ENCODE data around the gene ZNF575.

Gene ZNF575

DNA sequence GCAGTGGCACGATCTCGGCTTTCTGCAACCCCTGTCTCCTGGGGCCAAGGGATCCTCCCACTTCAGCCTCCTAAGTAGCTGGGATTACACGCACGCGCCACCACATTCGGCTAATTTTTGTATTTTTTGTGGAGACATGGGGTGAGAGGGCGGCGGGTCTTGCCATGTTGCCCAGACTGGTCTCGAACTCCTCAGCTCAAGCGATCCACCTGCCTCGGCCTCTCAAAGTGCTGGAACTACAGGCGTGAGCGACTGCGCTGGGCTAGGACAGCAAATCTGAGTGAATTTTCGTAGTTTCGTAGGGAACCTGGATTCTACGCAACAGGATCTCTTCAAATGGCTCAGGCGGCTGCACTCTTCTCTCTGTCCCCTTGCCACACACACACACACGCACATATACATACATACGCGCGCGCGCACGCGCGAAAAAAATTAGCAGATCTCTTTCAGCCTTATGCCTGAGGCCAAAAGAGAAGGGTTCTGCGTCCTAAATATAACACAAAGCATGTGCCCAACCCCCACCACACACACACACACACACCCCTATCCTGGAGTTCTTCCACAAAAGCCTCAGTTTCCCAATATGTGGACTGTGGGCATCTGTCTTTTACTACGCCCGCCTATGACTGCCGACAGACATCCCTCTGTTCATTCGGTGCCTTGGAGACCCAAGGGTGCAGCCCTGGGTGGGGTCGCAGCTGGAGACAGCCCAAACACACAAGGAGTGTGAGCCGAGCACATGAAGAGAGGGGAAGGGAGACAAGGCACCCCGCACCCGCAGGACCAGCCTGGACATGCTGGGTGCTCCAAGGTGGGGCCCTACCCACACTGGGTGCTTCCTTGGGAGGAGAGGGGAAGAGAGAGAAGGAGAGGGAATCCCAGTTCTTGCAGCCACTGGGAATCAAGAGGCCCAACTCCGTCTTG is 43.2 kb downstream of the ZNF575 start:
- Histone ChIP-seq H3K79me2 (ENCODE audit: insufficient read depth, low read depth) (peaks cover 4% of the 10 kb centered on the region; the same call in 1 of the 2 replicates), H3K36me3 (ENCODE audit: insufficient read depth) (no peaks in the 10 kb centered on the region), H3K4me1 (ENCODE audit: low read depth, poor library complexity, severe bottlenecking) (peaks cover 11% of the 10 kb centered on the region), H3K27me3 (ENCODE audit: insufficient read depth, low read depth) (no peaks in the 10 kb centered on the region; the same call in 1 of the 2 replicates), H3K4me3 (IDR thresholded peaks at IDR 0.05; ENCODE audit: insufficient read depth, low read depth, low read length) (no peak overlapping the region), H3K9ac (peak overlapping the region; percentile 35; the same call in 1 of the 2 replicates), H3K4me2 (peak overlapping the region; percentile 84), H4K20me1 (ENCODE audit: insufficient read depth) (no peaks in the 10 kb centered on the region), H3K27ac (peak overlapping the region; percentile 22; the same call in 1 of the 2 replicates), H2AFZ (ENCODE audit: low read depth) (peak overlapping the region; percentile 88)
- TF ChIP-seq, protein P1, sequence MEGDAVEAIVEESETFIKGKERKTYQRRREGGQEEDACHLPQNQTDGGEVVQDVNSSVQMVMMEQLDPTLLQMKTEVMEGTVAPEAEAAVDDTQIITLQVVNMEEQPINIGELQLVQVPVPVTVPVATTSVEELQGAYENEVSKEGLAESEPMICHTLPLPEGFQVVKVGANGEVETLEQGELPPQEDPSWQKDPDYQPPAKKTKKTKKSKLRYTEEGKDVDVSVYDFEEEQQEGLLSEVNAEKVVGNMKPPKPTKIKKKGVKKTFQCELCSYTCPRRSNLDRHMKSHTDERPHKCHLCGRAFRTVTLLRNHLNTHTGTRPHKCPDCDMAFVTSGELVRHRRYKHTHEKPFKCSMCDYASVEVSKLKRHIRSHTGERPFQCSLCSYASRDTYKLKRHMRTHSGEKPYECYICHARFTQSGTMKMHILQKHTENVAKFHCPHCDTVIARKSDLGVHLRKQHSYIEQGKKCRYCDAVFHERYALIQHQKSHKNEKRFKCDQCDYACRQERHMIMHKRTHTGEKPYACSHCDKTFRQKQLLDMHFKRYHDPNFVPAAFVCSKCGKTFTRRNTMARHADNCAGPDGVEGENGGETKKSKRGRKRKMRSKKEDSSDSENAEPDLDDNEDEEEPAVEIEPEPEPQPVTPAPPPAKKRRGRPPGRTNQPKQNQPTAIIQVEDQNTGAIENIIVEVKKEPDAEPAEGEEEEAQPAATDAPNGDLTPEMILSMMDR (conservative IDR thresholded peaks at IDR 0.05; ENCODE audit: low read depth, low read length): no peak

DNA sequence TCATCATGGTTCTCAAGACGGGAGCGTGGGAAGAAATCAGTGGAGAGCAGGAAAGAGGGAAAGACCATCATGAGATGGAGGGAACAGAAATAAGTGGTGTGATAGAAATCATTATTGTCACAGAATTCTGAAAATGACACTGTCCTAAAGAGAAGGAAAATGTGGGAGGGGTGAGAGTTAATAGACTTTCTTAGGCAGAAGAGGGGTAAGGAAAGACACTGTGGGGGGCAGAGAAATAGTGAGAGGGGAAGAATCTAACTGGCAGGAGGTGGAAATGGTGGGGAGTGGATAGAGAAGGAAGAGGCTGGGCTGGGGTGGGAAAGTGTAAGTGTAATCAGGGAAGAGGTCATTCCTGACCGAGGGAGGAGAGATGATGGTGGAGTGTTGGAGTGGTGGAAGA is 45.8 kb downstream of the ZNF575 start:
- no peak overlapping the region for H3K4me3 ChIP-seq (IDR thresholded peaks at IDR 0.05; ENCODE audit: insufficient read depth, low read depth, low read length)
- H3K4me1 ChIP-seq (ENCODE audit: low read depth, poor library complexity, severe bottlenecking): peaks cover 11% of the 10 kb centered on the region
- H3K27ac ChIP-seq: no peak overlapping the region
- TF ChIP-seq, protein P1 (conservative IDR thresholded peaks at IDR 0.05; ENCODE audit: low read depth, low read length): no peak
- no peaks in the 10 kb centered on the region for H3K36me3 ChIP-seq (ENCODE audit: insufficient read depth)
- H2AFZ ChIP-seq (ENCODE audit: low read depth): no peak overlapping the region
- no peak overlapping the region for H3K4me2 ChIP-seq
- H3K79me2 ChIP-seq (ENCODE audit: insufficient read depth, low read depth): peaks cover 4% of the 10 kb centered on the region; the same call in 1 of the 2 replicates
- H4K20me1 ChIP-seq (ENCODE audit: insufficient read depth): no peaks in the 10 kb centered on the region
- H3K27me3 ChIP-seq (ENCODE audit: insufficient read depth, low read depth): no peaks in the 10 kb centered on the region; the same call in 1 of the 2 replicates
- no peak overlapping the region for H3K9ac ChIP-seq

DNA sequence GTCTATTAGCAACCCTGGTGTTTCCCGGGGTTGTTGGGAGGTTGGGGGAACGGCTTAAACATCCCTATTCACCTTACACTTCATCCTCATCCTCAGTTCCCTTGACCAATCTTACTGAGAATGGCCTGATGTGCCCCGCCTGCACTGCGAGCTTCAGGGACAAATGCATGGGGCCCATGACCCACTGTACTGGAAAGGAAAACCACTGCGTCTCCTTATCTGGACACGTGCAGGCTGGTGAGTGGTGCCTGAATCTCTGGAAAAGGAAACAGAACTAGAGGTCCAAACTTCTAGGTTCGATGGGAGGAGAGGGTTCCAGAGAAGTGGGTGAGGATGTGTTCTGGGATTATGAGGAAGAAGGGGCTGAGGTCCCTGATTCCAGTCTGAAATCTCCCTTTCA is 48.5 kb downstream of the ZNF575 start:
- H2AFZ ChIP-seq (ENCODE audit: low read depth): no peak overlapping the region

DNA sequence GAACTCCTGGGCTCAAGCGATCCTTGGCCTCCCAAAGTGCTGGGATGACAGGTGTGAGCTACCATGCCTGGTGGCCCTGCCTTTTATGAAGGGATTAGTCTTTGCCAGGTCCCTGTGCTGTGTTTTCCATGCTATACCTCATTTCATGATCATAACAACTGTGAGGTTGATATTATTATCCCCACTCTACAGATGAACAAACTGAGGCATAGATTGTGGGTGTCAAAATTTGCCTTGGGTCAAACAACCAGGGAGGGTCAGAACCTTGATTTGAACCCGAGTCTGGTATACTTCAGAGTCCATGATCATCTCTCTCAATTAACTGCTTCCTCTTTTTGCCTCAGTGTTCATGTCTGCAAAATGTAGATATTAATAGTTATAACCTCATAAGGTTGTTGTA is 49.5 kb downstream of the ZNF575 start:
- H3K27ac ChIP-seq: no peak overlapping the region

More for the DNA sequence above, 48.5 kb downstream of the ZNF575 start:
- Histone ChIP-seq H3K36me3 (ENCODE audit: insufficient read depth) (no peaks in the 10 kb centered on the region), H3K27ac (no peak overlapping the region), H3K27me3 (ENCODE audit: insufficient read depth, low read depth) (no peaks in the 10 kb centered on the region; the same call in 1 of the 2 replicates), H3K79me2 (ENCODE audit: insufficient read depth, low read depth) (no peaks in the 10 kb centered on the region), H4K20me1 (ENCODE audit: insufficient read depth) (no peaks in the 10 kb centered on the region), H3K4me3 (IDR thresholded peaks at IDR 0.05; ENCODE audit: insufficient read depth, low read depth, low read length) (no peak overlapping the region), H3K4me1 (ENCODE audit: low read depth, poor library complexity, severe bottlenecking) (peaks cover 5% of the 10 kb centered on the region), H3K4me2 (no peak overlapping the region), H3K9ac (no peak overlapping the region)
- TF ChIP-seq, protein P1 (conservative IDR thresholded peaks at IDR 0.05; ENCODE audit: low read depth, low read length): no peak

More for the DNA sequence above, 49.5 kb downstream of the ZNF575 start:
- H3K27me3 ChIP-seq (ENCODE audit: insufficient read depth, low read depth): no peaks in the 10 kb centered on the region; the same call in 1 of the 2 replicates
- H2AFZ ChIP-seq (ENCODE audit: low read depth): no peak overlapping the region
- no peaks in the 10 kb centered on the region for H4K20me1 ChIP-seq (ENCODE audit: insufficient read depth)
- H3K9ac ChIP-seq: no peak overlapping the region
- no peak overlapping the region for H3K4me3 ChIP-seq (IDR thresholded peaks at IDR 0.05; ENCODE audit: insufficient read depth, low read depth, low read length)
- no peaks in the 10 kb centered on the region for H3K79me2 ChIP-seq (ENCODE audit: insufficient read depth, low read depth)
- no peaks in the 10 kb centered on the region for H3K36me3 ChIP-seq (ENCODE audit: insufficient read depth)
- H3K4me1 ChIP-seq (ENCODE audit: low read depth, poor library complexity, severe bottlenecking): peaks cover 10% of the 10 kb centered on the region
- no peak overlapping the region for H3K4me2 ChIP-seq
- TF ChIP-seq, protein P1 (conservative IDR thresholded peaks at IDR 0.05; ENCODE audit: low read depth, low read length): no peak

Data from KMS-11 (cell line).